Natural killer cell (primary cell): ENCODE measurements around the gene RPS13. TPM values are rescaled to one million over a fixed set of nuclear protein-coding genes. Genes with fewer than 3 reads are reported as not detected.

ENCODE experiments used
- ATAC-seq, 3 donors: fragments of 150-1000 bp in 2 of 3; fragments of 200-7000 bp in 1 of 3; cut with Tn5 transposase; 1 replicate in 1 of 3; 2 replicates in 2 of 3; pipeline ENCODE4 v1.10.0; 2021; ENCODE audit warnings: mild to moderate bottlenecking in 2 of 3, moderate library complexity in 2 of 3
- DNase-seq, 2 donors: peaks; one replicate each; pipeline versions ENCODE4 v3.0.0 to v3.0.0-alpha.2; 2013 to 2021; ENCODE audit warnings: mixed read lengths in 1 of 2
- H3K27ac ChIP-seq: one replicate; pipeline ENCODE4 v1.5.1; 2013; ENCODE audit warnings: mild to moderate bottlenecking, low read length
- H3K27me3 ChIP-seq: one replicate; pipeline ENCODE4 v1.6.1; 2013; ENCODE audit warnings: low read length; ENCODE audit not compliant: control insufficient read depth, insufficient read depth
- H3K36me3 ChIP-seq: one replicate; pipeline ENCODE4 v1.6.1; 2013; ENCODE audit warnings: low read length; ENCODE audit not compliant: control insufficient read depth, insufficient read depth
- H3K4me1 ChIP-seq: one replicate; pipeline ENCODE4 v1.6.1; 2013; ENCODE audit warnings: low read length; ENCODE audit not compliant: control insufficient read depth, insufficient read depth
- H3K4me3 ChIP-seq: one replicate; pipeline ENCODE4 v1.5.1; 2013; ENCODE audit warnings: low read length
- H3K9me3 ChIP-seq: one replicate; pipeline ENCODE4 v1.6.1; 2013; ENCODE audit warnings: low read length; ENCODE audit not compliant: control insufficient read depth, insufficient read depth
- H3K27ac Mint-ChIP-seq, 2 donors: one replicate each; pipeline ENCODE4 v1.8.0; 2022; ENCODE audit warnings: mild to moderate bottlenecking in 2 of 2, mixed read lengths in 2 of 2, moderate library complexity in 1 of 2
- H3K27me3 Mint-ChIP-seq, 2 donors: one replicate each; pipeline ENCODE4 v1.8.0; 2022; ENCODE audit warnings: low read depth in 2 of 2, mixed read lengths in 2 of 2
- H3K36me3 Mint-ChIP-seq: one replicate; pipeline ENCODE4 v1.8.0; 2022; ENCODE audit warnings: mixed read lengths
- H3K4me1 Mint-ChIP-seq, 2 donors: one replicate each; pipeline ENCODE4 v1.8.0; 2022; ENCODE audit warnings: mixed read lengths in 2 of 2
- H3K4me3 Mint-ChIP-seq: one replicate; pipeline ENCODE4 v1.8.0; 2022; ENCODE audit warnings: mild to moderate bottlenecking, moderate library complexity, mixed read lengths
- H3K9me3 Mint-ChIP-seq, 2 donors: one replicate each; pipeline ENCODE4 v1.8.0; 2022; ENCODE audit warnings: mixed read lengths in 2 of 2
- WGBS: methylation state at CpG from one replicate; pipeline ENCODE4 v1.1.7; 2013; ENCODE audit warnings: missing lambda C conversion rate; ENCODE audit not compliant: insufficient coverage; 5-methylcytosine and 5-hydroxymethylcytosine counted together
- intact Hi-C: fragments of 100-400 bp; cut with micrococcal nuclease; formaldehyde crosslinking; loops from one replicate; pipeline ENCODE4 v1.14.2; 2022
- total RNA-seq, 4 donors: library from RNA; stranded (reverse); fragments of 120-200 nt in 1 of 4; gene quantifications; one replicate each; pipeline versions ENCODE4 v1.2.3 to v1.2.4, GENCODE V29; 2013 to 2022
- TF ChIP-seq, protein P1 (sequence below): fragments of 200-600 bp; IDR thresholded peaks from one replicate; pipeline ENCODE4 v1.8.0; 2022; ENCODE audit warnings: antibody characterized with exemption

Gene RPS13
- total RNA-seq, 3 donors from 2014 or later (not counting 1 experiment from before 2014, with no cell fraction given) = 579 to 685 (median 654) TPM

DNA sequence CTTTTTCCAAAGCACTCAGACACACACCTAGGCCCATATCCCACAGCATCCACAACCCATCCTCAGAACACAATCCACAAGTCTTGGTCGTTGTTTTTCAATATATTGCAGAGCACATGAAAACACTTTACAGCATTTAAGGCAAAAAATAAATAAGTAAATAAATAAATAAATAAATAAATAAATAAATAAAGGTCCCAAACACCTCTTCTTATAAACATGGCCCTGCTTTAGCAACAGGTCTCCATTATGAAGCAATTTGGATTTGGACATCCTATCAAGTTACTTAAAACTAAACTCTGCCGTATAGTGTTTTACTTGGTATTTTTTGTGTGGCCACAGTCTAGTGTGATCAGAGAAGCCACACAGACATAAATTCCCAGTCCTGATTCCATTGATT is 52.5 kb downstream of the RPS13 start:
- Mint-ChIP-seq H3K4me1 (no peaks in the 10 kb centered on the region), H3K36me3 (no peaks in the 10 kb centered on the region), H3K27ac (no peak overlapping the region), H3K27me3 (peaks cover 0 to 4% of the 10 kb centered on the region in 2 donors), H3K4me3 (no peak overlapping the region), H3K9me3 (no peaks in the 10 kb centered on the region)
- Histone ChIP-seq H3K9me3 (no peaks in the 10 kb centered on the region), H3K4me1 (no peaks in the 10 kb centered on the region), H3K4me3 (no peak overlapping the region), H3K27me3 (no peaks in the 10 kb centered on the region), H3K27ac (no peak overlapping the region), H3K36me3 (no peaks in the 10 kb centered on the region)
- DNase-seq (no peak), ATAC-seq (no peak)
- WGBS = 100% methylated on average over 1 of the region's 2 CpGs
- TF ChIP-seq, protein P1, sequence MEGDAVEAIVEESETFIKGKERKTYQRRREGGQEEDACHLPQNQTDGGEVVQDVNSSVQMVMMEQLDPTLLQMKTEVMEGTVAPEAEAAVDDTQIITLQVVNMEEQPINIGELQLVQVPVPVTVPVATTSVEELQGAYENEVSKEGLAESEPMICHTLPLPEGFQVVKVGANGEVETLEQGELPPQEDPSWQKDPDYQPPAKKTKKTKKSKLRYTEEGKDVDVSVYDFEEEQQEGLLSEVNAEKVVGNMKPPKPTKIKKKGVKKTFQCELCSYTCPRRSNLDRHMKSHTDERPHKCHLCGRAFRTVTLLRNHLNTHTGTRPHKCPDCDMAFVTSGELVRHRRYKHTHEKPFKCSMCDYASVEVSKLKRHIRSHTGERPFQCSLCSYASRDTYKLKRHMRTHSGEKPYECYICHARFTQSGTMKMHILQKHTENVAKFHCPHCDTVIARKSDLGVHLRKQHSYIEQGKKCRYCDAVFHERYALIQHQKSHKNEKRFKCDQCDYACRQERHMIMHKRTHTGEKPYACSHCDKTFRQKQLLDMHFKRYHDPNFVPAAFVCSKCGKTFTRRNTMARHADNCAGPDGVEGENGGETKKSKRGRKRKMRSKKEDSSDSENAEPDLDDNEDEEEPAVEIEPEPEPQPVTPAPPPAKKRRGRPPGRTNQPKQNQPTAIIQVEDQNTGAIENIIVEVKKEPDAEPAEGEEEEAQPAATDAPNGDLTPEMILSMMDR = no peak
- intact Hi-C loops = no loop called here

Other genes starting within 250 kb of the RPS13 start
- 1 to 10 TPM in 2 of 3 donors, under 1 TPM in 1; 1.00 to 2.5 (median 1.3) TPM for gene PLEKHA7, start 63.3 kb downstream of the RPS13 start, total RNA-seq
- gene PIK3C2A, start 130.3 kb upstream of the RPS13 start, total RNA-seq = 10 to 100 TPM; 68.2 to 82.3 (median 69.1) TPM
- gene NUCB2, start 199.1 kb upstream of the RPS13 start, total RNA-seq = 100 to 1,000 TPM in 1 of 3 donors, 10 to 100 TPM in 2; 70.7 to 101 (median 81.4) TPM